Stimulated activated CD8-positive, alpha-beta memory T cell treated with anti-CD3 and anti-CD28 coated beads, Interleukin-7, amount 100 ng/mL, for 24 hours (primary cell): Measurements from ENCODE around the gene ARL5B.

ENCODE experiments used
- DNase-seq: peaks from one replicate; pipeline ENCODE4 v3.0.0-alpha.2; 2020; ENCODE audit warnings: low read depth

ARL5B gene

GRCh38 chr10:18703521-18703920 lies 44.3 kb downstream of the ARL5B start:
- DNase-seq: no peak

- DNase-seq: no peak
Observed at GRCh38 chr10:18710201-18710653, 51.0 kb downstream of the ARL5B start.

- DNase-seq: no peak
Observed at GRCh38 chr10:18713077-18713476, 53.8 kb downstream of the ARL5B start.

- no peak for DNase-seq
Observed at GRCh38 chr10:18718991-18719390, 59.8 kb downstream of the ARL5B start.

GRCh38 chr10:18719811-18720210 lies 60.6 kb downstream of the ARL5B start:
- DNase-seq: no peak

- DNase-seq: no peak
Observed at GRCh38 chr10:18721067-18721466, 61.8 kb downstream of the ARL5B start.

GRCh38 chr10:18723801-18724200 lies 64.6 kb downstream of the ARL5B start:
- no peak for DNase-seq
